HT1080 (cell line): ENCODE measurements around the gene KLHL6. TPM values are rescaled to one million over a fixed set of nuclear protein-coding genes. Genes with fewer than 3 reads are reported as not detected.

Experiments
- DNase-seq: peaks from one replicate; pipeline ENCODE4 v3.0.0-alpha.2; 2015; ENCODE audit warnings: low read depth
- total RNA-seq: library from RNA; depleted of rRNA; stranded (reverse); fragments of >200 nt; shearing (Covaris generic); gene quantifications from 2 replicates; pipeline ENCODE4 v1.2.3, GENCODE V29; 2014

The KLHL6 gene
- total RNA-seq, 1 experiment from 2014 or later, result not detected

DNA sequence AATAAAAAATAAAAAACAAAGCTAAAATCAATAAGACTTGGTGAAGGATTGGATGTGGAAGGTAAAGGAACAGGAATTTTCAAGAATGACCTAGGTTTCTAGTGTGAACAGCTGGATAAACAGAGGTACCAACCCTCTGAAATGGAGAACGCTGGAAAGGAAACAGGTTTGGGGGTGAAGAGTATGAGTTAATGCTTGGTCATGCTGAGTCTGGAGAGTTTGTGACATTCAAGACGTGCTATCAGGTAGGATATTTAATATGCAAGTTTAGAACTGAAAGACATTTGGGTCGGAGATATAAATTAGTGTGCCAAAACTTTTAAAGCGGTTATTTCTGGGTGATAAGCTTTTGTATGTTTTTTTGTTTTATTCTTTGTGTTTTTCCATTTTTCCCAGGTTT lies 11.4 kb upstream of the KLHL6 start:
- DNase-seq, result no peak

DNA sequence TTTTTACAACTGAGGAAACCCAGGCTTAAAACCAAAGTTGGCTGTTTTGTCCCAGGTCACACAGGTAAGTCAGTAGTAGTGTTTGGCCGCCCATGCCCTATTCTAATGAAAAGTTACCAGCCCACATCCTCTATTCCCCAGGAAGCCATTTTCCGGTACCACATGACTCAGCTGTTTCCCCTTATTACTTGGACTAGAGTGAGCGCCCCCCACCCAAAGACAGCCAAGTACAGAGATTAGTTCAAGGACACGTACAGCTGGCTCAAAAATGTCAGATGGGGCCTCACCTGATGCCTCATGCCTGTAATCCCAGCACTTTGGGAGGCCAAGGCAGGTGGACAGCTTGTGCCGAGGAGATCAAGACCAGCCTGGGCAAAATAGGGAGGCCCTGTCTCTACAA lies 8.5 kb upstream of the KLHL6 start:
- DNase-seq, result no peak

DNA sequence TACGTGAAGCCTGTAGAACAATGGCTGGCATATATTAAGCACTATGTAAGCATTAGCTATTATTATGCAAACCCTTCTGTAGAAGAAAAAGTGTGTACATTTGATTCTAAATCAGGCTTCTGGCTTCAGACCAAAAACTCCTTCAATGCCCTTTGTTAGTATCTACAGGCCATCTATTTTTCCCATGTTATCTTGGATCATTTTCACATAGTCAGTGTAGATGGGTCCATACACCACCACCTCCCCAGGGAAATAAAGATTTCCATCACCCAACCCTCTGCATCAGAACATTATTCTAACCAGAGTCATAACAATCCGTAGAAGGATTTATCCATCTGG lies 8.0 kb upstream of the KLHL6 start:
- no peak for DNase-seq

DNA sequence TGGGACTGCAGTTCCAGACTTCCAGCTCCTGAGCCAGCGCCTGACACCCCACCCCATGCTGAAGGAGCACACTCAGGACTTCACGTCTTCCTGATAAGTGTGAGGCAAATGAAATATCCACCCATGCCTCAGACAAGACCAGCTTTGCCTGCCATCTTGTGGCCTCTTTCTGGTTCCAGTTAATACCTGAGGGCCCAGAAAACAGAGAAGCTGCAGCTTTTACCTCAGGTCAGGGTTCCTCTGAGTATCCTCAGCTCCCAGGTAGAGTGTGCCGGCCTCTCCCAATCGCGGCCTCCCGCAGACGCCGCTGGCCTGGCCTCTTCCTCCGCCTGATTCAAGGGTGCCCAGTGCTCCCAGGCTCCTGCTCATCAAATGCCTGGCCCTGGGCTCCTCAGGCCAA lies 5.1 kb upstream of the KLHL6 start:
- peak; percentile 23 for DNase-seq

DNA sequence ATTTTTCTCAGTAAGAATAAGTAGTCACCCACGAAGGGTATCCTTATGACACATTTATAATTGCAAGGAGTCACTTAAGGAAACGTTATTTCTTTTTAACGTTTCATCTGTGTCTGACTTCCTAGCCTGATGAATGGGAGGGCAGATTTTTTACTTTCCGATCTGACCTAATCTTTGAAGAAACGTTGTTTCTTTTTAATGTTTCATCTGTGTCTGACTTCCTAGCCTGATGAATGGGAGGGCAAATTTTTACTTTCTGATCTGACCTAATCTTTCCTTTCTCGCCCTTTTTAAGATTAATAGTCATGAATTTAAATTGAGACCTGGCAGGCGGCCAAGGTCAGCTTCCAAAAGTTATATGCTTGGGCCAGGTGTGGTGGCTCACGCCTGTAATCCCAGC lies 3.0 kb upstream of the KLHL6 start:
- no peak for DNase-seq

DNA sequence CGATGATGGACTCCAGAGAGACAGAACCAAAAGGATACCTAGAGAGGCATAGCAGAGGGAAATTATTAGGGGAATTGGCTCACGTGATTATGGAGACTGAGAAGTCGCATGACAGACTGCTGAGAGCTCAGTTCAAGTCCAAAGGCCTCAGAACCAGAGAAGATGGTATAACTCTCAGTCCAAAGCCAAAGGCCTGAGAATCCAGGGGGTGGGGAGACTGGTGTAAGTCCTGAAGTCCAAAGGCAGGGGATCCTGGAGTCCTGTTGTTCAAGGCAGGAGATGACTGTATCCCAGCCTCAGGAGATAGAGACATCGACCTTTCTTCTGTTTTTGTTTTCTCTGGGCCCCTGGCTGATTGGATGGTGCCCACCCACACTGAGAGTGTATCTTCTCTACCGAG lies 1.2 kb upstream of the KLHL6 start:
- DNase-seq, result no peak

DNA sequence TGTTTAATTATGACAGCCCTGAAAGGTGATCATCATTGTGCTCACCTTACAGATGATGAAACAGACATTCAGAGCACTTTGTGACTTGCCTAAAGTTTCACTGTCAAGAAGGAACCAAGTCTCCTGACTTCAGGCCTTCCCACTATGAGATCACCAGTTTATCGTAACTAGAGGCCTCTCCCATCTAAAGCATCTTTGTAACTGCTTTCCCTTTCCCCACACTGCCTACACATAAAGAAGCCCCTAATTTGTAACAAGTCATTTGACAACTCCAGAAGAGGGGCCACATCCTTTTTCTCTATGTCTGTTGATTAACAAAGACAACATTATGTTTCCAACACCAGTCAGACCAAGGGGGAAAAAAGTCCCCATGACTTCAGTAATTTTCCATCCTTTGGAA lies 1.1 kb downstream of the KLHL6 start:
- no peak for DNase-seq

DNA sequence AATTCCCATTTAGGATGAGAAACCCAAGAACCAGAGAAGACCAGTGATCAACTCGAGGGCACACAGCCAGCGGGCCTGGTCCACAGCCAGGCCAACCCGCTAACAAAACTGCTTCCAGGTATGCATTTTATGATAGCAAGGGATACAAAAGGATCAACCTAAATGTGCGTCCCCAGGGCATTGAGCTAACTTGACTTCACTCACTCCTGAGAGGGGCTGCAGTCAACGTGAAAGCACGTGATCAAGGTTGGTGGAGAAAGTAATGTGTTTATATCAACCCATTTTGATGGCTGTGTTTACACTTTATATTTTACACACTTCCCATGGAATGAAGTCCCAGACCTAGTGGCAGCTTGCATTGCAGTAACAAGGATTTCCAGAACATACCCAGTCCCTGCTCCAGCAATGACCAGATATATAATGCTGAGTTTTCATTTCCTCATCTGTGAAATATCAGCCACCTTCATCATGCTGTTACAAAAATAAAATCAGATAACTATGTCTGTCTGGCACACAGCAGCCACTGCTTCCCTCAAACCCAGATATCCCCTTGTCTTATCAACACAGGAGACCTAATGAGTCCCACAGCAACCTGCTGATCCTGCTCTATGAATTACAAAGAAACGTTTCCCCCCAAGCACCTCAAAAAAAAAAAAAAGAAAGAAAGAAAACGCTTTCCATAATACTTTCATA lies 2.0 kb downstream of the KLHL6 start:
- no peak for DNase-seq

DNA sequence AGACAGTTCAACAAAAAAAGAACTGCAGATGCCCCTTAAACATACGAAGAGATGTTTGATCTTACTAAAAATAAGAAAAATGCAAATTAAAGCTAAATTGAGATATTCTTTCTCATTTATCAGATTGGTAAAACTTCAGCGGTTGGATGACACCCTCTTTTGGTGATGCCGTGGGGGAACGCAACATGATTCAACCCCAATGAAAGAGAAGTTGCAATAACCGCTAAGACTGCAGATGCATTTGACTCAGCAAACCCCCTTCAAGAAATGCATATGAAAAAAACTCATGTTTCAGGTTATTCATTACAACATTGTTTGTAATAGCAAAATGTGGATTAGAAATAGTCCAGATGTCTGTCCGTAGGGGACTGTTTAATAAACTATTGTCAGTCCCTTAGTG lies 3.6 kb downstream of the KLHL6 start:
- no peak for DNase-seq

DNA sequence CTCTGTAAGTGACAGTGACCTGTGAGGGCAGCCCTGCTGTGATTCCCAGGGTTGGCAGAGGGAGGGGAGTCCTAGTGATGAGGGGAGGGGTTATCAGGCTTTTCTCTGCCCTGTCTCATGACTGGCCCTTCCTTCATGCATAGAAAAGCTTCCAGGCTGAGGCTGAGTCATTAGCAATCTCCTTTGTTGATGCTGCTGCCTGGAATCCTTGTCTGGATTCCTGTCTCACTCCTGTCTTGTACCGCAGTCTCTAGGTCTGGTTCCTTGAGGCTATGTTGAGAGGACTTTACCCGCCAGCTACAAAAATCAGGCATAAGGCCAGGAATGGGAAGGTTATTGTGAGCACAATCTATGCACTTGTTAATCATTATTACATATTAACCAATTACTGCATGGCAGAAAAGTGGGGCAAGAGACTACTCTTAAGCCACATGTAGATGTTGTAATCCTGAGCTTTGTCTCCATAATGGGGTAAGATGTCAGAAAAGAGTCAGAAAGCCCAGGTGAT lies 7.2 kb downstream of the KLHL6 start:
- DNase-seq, result peak; percentile 86

DNA sequence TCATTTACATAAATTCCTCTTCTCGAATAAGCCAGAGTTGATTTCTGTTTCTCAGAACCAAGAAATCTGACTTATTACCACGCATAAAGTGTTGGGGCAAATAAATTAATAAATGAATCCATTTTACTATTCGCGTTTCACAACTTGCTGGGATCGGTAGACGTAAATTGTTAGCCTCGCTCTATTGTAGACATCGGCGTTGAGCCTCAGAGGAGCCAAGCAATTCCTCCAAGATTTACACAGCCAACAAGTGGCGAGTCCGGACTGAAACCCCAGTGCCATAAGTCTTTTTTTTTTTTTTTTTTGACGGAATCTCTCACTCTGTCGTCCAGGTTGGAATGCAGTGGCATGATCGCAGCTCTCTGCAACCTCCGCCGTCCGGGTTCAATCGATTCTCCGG lies 8.9 kb downstream of the KLHL6 start:
- DNase-seq, result no peak

DNA sequence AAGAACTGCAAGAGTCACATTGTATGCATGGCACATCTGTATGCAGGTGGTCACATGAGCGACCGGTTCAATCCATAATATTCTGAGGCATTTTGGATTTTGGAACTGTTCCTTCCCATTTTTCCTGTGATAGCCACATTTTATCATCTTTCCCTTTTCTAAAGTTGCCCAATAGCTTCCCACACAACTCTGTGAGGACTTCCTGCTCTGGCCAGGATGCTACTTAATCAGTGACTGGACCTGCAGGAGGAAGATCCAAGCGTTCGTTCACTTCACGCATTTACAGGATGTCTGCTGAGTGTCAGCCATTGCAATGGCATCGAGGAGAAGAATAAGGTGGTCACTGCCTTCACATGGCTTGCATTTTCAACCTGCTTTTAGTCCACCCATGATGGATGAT lies 9.8 kb downstream of the KLHL6 start:
- DNase-seq, result no peak

DNA sequence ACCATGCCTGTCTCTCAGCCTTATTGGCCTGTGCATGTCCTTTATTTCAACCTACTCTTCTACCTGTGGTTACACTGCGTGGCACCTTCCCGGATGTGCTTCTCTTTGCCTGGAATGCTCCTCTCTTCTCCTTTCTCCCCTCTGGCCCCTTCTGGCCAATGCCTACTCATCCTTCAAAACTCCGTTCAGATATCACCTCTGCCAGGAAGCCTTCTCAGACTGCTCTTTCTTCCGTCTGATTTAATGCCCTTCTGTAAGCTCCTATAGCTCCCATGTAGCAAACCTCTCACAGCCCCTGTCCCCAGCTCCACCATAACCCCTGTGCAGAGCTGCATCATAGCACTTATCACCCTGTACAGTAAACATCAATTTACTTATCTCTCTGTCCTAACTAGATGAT lies 13.2 kb downstream of the KLHL6 start:
- DNase-seq, result no peak

DNA sequence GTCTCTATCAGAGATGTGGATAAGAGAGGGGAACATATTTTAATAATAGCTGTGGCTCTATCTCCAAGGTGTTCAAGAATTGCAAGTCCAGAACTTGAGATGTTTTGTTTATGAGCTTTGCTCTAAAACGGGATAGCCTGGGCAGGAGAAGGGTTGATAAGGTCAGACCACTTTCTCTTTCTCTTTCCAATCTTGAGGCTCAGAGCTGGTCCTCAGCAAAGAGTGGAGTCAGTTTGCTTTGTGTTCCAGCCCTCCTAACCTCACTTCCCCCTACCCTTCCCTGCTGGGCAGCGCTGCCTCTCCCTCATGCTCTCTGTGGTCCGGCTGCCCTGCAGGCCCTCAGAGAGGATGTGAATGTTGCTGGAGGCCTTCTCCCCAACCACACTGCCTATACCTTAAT lies 13.8 kb downstream of the KLHL6 start:
- no peak for DNase-seq

DNA sequence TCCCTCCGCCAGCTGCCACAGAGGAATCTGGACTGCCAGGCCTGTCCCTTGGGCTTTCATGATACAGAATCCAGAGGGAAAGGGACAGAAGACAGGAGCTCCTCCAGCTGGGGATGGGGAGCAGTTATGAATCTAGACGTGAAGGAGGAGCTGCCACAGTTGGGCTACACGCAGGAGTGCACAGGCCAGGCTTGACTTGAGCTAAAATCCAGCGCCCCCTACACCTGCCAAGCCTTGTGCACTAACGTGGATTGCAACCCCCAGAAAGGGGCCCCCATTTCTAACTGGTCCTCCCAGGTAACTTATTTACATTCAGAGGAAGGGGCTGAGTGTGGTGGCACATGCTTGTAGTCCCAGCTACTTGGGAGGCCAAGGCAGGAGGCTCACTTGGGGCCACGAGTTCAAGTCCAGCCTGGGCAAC lies 14.3 kb downstream of the KLHL6 start:
- no peak for DNase-seq

DNA sequence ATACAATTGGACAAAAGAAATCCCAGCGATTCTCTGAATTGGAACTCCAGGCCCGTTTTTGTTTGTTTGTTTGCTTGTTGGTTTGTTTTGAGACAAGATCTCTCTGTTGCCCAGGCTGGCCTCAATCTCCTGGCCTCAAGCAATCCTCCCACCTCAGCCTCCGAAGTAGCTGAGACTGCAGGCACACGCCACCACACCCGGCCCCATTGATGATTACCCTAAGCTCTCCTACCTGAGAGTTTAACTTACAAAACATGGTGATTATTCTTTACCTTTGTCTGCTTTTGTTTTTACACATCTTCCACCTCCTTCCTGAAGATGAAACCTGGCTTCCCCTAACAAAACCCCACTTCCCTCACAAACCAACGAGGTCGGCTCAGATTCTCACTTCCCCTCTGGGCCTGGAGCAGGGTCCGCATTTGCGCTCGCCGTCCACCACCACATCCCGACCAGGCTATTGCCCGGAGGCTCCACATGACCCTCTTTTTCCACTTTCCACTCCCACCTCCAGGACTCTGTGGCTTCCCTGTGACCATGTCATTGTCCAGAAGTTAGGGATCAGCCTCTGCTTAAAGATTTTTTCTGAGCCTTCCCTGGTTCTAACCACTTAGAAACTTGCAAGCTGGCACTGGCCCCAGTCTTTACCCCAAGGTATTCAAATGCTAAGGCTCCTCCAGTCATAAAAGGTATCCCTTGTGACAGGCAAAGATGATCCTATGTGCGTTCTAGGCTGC lies 14.8 kb downstream of the KLHL6 start:
- no peak for DNase-seq

DNA sequence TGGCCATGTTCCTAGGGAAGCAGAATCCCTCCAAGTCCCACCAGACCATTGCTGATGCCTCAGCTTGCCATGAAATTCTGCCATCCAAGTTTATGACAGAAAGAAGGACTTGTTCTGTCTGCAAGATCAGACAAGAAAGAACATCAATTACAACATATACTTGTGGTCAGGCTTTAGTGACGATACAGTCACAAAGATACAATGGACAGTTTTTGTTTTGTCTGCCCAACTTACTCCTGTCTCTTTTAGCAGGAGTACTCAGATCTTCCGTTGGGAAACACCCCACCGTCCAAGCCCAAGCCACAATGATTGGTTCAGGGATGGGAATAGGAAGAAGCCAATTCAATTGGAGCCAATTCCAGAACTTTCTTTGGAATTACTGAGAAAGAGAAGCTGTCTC lies 15.7 kb downstream of the KLHL6 start:
- no peak for DNase-seq

DNA sequence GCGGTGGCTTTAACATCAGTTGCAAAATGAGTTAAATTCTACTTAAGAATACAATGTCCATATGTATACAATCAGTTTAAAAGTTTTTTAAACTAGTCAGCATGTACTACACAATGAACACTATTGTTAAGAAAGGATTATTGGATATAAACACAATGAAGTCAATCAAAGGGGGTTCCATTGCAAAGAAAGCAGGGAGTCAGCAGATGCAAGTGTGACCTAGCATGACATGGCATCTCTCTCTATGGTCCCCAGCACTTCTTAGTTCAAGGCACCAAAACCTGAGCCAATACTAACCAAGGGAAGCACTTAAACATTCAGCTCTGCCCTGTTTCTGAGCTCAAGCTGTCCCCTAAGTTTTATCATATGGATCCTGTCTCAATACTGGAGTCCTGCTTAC lies 17.0 kb downstream of the KLHL6 start:
- DNase-seq, result no peak

DNA sequence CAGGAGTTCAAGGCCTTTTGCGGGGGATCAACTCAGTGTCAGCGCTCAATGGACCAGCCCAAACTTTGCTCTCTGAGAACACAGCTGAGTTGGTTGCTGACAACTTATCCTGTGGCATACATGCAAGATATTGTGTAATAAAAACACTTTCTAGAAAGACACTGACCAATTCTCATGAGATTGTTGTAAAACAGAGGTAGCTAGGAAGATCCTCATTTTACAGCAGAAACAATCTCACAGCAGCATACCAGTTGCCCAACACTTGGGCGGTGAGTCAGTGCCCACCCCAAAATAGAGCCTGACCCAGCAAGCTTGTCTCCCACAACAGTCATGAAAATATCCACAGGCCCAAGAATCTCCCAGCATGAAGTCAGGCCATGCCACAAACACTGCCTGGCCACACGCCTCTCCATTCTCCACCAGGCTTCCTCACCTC lies 18.2 kb downstream of the KLHL6 start:
- DNase-seq, result peak; percentile 72

DNA sequence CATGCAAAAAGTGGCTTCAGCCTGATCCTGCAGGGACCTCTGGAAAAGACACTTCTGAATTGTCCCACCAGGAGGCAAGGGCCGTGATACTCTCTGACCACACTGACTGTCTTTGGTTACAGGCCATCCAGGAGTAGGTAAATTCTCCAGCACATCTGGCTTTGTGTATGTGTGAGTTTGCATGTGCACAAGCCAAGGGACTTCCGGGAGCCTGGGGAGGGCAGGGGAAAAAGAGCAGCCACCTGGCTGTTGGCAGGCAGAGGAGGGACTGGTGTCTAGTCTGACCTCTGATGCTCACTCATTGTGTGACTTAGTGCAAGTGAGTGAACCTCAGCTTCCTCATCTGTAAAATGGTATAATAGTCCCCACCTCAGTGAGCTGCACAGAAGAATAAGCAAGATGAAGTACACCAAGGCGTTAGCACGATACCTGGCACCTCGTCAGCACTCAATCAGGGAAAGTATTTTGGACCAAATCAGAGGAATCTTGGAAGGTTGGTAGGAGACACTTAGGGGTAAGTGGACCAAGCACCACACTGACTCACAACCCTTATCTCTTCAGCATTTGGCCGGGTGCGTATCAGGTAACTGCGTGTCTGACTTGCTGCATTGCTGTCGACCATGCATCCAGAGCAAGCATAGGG lies 19.1 kb downstream of the KLHL6 start:
- no peak for DNase-seq

DNA sequence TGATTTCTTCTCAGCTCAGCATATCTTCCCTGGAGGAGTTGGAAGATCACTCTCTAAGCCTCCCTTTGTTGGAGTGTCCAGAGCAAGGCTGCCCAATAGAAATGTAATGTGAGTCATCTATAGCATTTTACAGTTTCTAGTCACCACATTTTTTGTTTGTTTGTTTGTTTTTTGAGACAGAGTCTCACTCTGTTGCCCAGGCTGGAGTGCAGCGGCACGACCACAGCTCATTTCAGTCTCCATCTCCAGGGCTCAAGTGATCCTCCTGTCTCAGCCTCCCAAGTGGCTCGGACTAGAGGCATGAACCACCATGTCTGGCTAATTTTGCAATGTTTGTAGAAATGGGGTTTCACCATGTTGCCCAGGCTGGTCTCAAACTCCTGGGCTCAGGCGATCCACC lies 21.3 kb downstream of the KLHL6 start:
- peak; percentile 34 for DNase-seq

DNA sequence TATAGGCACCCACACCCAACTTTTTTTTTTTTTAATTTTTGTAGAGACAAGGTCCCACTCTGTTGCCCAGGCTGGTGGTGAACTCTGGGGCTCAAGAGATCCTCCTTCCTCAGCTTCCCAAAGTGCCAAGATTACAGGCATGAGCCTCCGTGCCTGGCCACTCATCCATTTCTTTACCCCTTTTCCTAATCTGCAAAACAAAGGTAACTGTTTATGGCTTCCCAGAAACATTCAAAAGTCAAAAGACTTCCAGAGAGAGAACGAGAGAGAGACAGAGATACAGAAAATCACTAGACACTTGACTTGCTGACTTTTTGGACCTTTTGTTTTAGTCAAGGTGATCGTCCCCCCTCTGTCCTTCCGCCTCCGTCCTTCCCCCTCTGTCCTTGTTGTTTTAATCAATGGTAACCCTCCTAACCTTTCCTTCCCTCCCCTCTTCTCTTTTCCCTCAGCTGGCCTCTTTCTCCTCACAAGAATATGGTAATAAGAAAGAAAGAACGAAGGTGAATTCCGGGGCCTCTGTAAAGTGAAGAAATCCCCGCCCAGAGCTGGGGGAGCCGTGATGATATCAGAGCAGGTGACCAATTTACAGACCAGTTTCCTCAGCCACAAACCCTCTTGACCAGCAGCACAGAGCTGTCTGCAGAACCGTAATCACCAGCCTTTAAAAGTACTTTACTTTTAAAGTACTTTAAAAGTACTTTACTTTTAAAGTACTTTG lies 21.9 kb downstream of the KLHL6 start:
- DNase-seq, result no peak
